A673 (cell line): ENCODE data around the gene COMMD6. TPM values are rescaled to one million over a fixed set of nuclear protein-coding genes. Genes with fewer than 3 reads are reported as not detected.

Experiments used
- BruUV-seq: library from RNA; stranded (reverse); fragments of 400-500 nt; replicated peaks from 2 replicates; lab custom pipeline; 2021; lab: Mats Ljungman, UMichigan
- CTCF ChIA-PET: fragments of 300-600 bp; sonication (Branson Sonifier 250); formaldehyde crosslinking; loops from one replicate; lab custom pipeline; 2022; ENCODE audit warnings: antibody characterized with exemption; lab: Charles Lee
- POLR2A ChIA-PET: fragments of 300-600 bp; sonication (Branson Sonifier 250); formaldehyde crosslinking; loops from one replicate; lab custom pipeline; 2022; ENCODE audit warnings: antibody characterized with exemption; ENCODE audit not compliant: low non-redundant PET; lab: Charles Lee
- DNase-seq: peaks from one replicate; pipeline ENCODE4 v3.0.0-alpha.2; 2015; ENCODE audit warnings: low spot score
- H3K27ac ChIP-seq: fragments of 200-600 bp; sonication (generic); 2 replicates; pipeline ENCODE4 v1.5.1; 2016; ENCODE audit warnings: mixed run types, low read depth, mild to moderate bottlenecking, mixed read lengths, antibody characterized with exemption, low read length; ENCODE audit not compliant: poor library complexity, severe bottlenecking
- H3K27me3 ChIP-seq: fragments of 200-600 bp; sonication (generic); replicated peaks from 2 replicates; pipeline ENCODE4 v1.6.1; 2017; ENCODE audit warnings: mixed run types, low read depth, mild to moderate bottlenecking, mixed read lengths, antibody characterized with exemption, low read length; ENCODE audit not compliant: insufficient read depth, poor library complexity
- H3K36me3 ChIP-seq: fragments of 200-600 bp; sonication (generic); 2 replicates; pipeline ENCODE4 v1.6.1; 2016; ENCODE audit warnings: mixed run types, mild to moderate bottlenecking, mixed read lengths, antibody characterized with exemption, low read length; ENCODE audit not compliant: insufficient read depth, poor library complexity, severe bottlenecking
- H3K4me1 ChIP-seq: fragments of 200-600 bp; sonication (generic); 2 replicates; pipeline ENCODE4 v1.6.1; 2017; ENCODE audit warnings: mixed run types, mild to moderate bottlenecking, mixed read lengths, antibody characterized with exemption, low read length; ENCODE audit not compliant: insufficient read depth, poor library complexity, severe bottlenecking
- H3K4me3 ChIP-seq: fragments of 200-600 bp; sonication (generic); 2 replicates; pipeline ENCODE4 v1.5.1; 2016; ENCODE audit warnings: low read depth, mixed run types, mild to moderate bottlenecking, mixed read lengths, low read length; ENCODE audit not compliant: poor library complexity, severe bottlenecking
- H3K9me3 ChIP-seq: fragments of 200-600 bp; sonication (generic); 2 replicates; pipeline ENCODE4 v1.6.1; 2016; ENCODE audit warnings: mixed run types, low read depth, mild to moderate bottlenecking, mixed read lengths, antibody characterized with exemption, low read length; ENCODE audit not compliant: poor library complexity, severe bottlenecking
- EZH2 ChIP-seq: fragments of 200-600 bp; sonication (generic); IDR thresholded peaks from 2 replicates; pipeline ENCODE4 v1.6.1; 2017; ENCODE audit warnings: borderline replicate concordance, low read depth, mild to moderate bottlenecking, mixed read lengths, antibody characterized with exemption, low read length; ENCODE audit not compliant: poor library complexity, severe bottlenecking
- intact Hi-C: fragments of 100-400 bp; cut with micrococcal nuclease; formaldehyde crosslinking; loops from one replicate; pipeline ENCODE4 v1.10.0; 2022; ENCODE audit not compliant: unreplicated experiment
- total RNA-seq: library from RNA; stranded (reverse); gene quantifications from 2 replicates; pipeline ENCODE4 v1.2.3, GENCODE V29; 2021
- TF ChIP-seq, protein P1 (sequence below): fragments of 300-800, 200-600 bp; sonication (generic); conservative IDR thresholded peaks from 2 replicates; pipeline ENCODE4 v1.5.1; 2017; ENCODE audit warnings: low read depth, mild to moderate bottlenecking, antibody characterized with exemption, low read length, moderate library complexity, mixed read lengths

The COMMD6 gene
- total RNA-seq, 1 experiment from 2014 or later = 60.4 TPM

DNA sequence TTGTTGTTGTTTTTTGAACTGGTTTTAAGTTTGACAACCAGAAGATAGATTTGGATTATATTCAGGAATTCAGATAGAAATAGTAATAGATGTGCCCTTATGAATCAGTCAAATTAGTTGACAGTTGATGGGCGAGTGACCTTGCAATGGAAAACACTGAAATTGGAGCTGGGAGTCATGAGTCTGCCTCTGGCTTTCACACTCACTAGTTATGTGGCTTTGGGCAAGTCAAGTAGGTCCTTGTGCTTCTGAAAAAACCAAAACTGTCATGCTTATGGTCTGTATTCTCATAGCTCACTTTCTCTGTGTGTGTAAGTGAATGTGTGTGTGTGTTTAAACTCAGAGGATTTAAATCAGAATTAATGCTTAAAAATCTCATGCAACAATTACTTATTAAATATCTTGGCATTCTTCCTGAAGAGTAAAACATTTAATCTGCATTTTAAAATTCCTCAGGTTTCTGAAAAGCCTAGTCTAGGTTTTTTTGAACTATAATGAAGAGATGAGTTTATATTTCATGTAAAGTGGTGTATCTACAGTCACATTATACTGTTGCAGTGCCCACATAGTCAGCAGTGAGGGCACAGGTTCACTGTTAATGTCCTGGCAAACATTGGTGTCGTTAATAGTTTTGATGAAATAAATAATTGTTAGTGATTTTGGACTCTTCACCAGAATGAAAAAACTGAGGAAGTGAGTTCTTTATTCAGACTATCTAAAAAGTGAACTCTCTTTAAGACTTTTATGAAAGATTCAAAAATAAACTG lies 44.4 kb upstream of the COMMD6 start:
- no TSS peak for BruUV-seq

GRCh38 chr13:75579529-75579928 lies 41.9 kb upstream of the COMMD6 start:
- Histone ChIP-seq H3K27ac (no peak overlapping the region), H3K4me3 (no peak overlapping the region), H3K27me3 (no peaks in the 10 kb centered on the region), H3K36me3 (no peaks in the 10 kb centered on the region), H3K4me1 (no peaks in the 10 kb centered on the region), H3K9me3 (peaks cover 9% of the 10 kb centered on the region)
- ChIA-PET POLR2A (no interaction called here), CTCF (no interaction called here)
- intact Hi-C loops = no loop called here
- DNase-seq = no peak
- BruUV-seq = no TSS peak
- TF ChIP-seq, protein P1, sequence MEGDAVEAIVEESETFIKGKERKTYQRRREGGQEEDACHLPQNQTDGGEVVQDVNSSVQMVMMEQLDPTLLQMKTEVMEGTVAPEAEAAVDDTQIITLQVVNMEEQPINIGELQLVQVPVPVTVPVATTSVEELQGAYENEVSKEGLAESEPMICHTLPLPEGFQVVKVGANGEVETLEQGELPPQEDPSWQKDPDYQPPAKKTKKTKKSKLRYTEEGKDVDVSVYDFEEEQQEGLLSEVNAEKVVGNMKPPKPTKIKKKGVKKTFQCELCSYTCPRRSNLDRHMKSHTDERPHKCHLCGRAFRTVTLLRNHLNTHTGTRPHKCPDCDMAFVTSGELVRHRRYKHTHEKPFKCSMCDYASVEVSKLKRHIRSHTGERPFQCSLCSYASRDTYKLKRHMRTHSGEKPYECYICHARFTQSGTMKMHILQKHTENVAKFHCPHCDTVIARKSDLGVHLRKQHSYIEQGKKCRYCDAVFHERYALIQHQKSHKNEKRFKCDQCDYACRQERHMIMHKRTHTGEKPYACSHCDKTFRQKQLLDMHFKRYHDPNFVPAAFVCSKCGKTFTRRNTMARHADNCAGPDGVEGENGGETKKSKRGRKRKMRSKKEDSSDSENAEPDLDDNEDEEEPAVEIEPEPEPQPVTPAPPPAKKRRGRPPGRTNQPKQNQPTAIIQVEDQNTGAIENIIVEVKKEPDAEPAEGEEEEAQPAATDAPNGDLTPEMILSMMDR = no peak
- no peak for TF ChIP-seq EZH2

More for the DNA sequence above, 44.4 kb upstream of the COMMD6 start:
- Histone ChIP-seq H3K27me3 (no peaks in the 10 kb centered on the region), H3K27ac (no peak overlapping the region), H3K4me1 (no peaks in the 10 kb centered on the region), H3K4me3 (no peak overlapping the region), H3K36me3 (no peaks in the 10 kb centered on the region), H3K9me3 (peaks cover 9% of the 10 kb centered on the region)
- no peak for DNase-seq
- intact Hi-C loops = no loop called here
- TF ChIP-seq, protein P1 = no peak
- no peak for TF ChIP-seq EZH2
- ChIA-PET CTCF (no interaction called here), POLR2A (no interaction called here)

- no peak for DNase-seq
- no peak overlapping the region for H3K27ac ChIP-seq
- no peaks in the 10 kb centered on the region for H3K9me3 ChIP-seq
- ChIA-PET CTCF (no interaction called here), POLR2A (no interaction called here)
- peaks cover 4% of the 10 kb centered on the region for H3K36me3 ChIP-seq
- H3K27me3 ChIP-seq = no peaks in the 10 kb centered on the region
- BruUV-seq = no TSS peak
- no peaks in the 10 kb centered on the region for H3K4me1 ChIP-seq
- intact Hi-C loops = loop anchor here (5.0 kb wide), 1 partner anchor 303 kb away; no protein-coding TSS in a partner anchor
- TF ChIP-seq, protein P1 = no peak
- TF ChIP-seq EZH2 = no peak
- no peak overlapping the region for H3K4me3 ChIP-seq
Observed at GRCh38 chr13:75569576-75569975, 31.9 kb upstream of the COMMD6 start.
